Neural progenitor cell (in vitro differentiated cells): ENCODE measurements around the gene CD300LG.

Experiments used
- CTCF ChIP-seq: fragments of 200-600 bp; sonication (generic); IDR thresholded peaks from 2 replicates; pipeline ENCODE4 v1.5.1; 2017; ENCODE audit warnings: antibody characterized with exemption, mild to moderate bottlenecking
- EZH2 ChIP-seq: fragments of 200-600 bp; sonication (generic); IDR thresholded peaks from 2 replicates; pipeline ENCODE4 v1.6.1; 2017; ENCODE audit warnings: antibody characterized with exemption, mild to moderate bottlenecking, moderate library complexity
- EZH2phosphoT487 ChIP-seq: fragments of 200-600 bp; sonication (generic); IDR thresholded peaks from 2 replicates; pipeline ENCODE4 v1.6.1; 2017; ENCODE audit warnings: antibody characterized with exemption

- TF ChIP-seq EZH2 (no peak), CTCF (no peak), EZH2phosphoT487 (no peak)
Measured at GRCh38 chr17:43871946-43872690, 25.1 kb downstream of the CD300LG start.
